ENCODE measurements around the gene RXRB. TPM values are rescaled to one million over a fixed set of nuclear protein-coding genes. Genes with fewer than 3 reads are reported as not detected.
A peak's percentile ranks its signal among the peaks of the same experiment; 100 is the strongest.

The RXRB gene
- total and polyA plus RNA-seq, 10 of the 15 experiments (the other 5 are each of a cell fraction or from before 2014, with no cell fraction given), result 0.71 to 35.0 (median 20.4) TPM

DNA sequence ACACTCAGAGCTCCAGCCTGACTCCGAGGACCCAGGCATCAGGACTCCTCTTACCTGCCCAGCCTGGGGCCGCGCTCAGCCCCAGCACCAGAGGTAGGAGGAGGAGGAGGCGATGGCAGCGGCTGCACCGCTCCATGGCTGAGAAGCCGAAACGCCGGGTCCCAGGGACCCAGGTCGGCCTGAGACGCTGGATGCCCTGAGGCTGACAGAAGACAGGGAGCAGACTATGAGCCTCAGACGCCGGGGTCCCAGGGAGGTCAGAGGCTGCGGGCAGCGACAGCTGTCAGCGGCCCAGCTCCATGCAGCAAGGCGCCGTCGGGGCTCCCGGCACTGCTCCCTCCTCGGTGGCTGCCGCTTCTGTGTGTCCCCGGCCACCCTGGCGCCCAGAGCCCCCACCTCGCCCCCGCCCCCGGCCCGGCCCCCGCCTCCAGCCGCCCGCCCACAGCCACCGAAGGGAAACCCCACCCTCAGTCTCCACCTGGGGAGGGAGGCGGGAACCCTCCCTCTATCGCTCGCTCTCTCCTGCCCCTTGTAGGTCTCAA, 8.3 kb downstream of the RXRB start, which contains the start of gene COL11A2:
COL11A2 (minus strand) TSS at position 363 of the 542 bp plus-strand sequence; CDS start at position 136, 227 bp downstream.
- ChIA-PET POLR2A (no interaction called here), SMC1A (ENCODE audit: uncharacterized antibody, unreplicated experiment) (no interaction called here), RAD21 (ENCODE audit: unreplicated experiment) (no interaction called here), CTCF (no interaction called here)
- Histone ChIP-seq H3K9me3 (replicated peaks; ENCODE audit: control insufficient read depth, insufficient read depth, low read length) (no peaks in the 10 kb centered on the region), H2AFZ (ENCODE audit: control insufficient read depth, low read depth, low read length) (no peak within 1 kb of the TSS), H3K27me3 (replicated peaks in 1 of 2; ENCODE audit: control insufficient read depth in 2 of 2, insufficient read depth in 2 of 2, low read length in 1 of 2) (peaks cover 2 to 5% of the 10 kb centered on the region in 2 experiments), H3K4me3 (no peak within 1 kb of the TSS), H3K4me2 (ENCODE audit: control insufficient read depth, insufficient read depth) (0 out of 2 replicates have a peak within 1 kb of the TSS, but pooled peaks have one; percentile 33), H3K27ac (ENCODE audit: control insufficient read depth, insufficient read depth) (no peak within 1 kb of the TSS), H3K79me2 (ENCODE audit: control insufficient read depth, insufficient read depth, low read length) (no peaks in the 10 kb centered on the region), H3K9ac (ENCODE audit: control insufficient read depth, insufficient read depth, low read length) (no peak within 1 kb of the TSS), H3K4me1 (ENCODE audit: control insufficient read depth, insufficient read depth, low read length) (0 out of 2 replicates have a peak, but pooled peaks cover under 1% of the 10 kb centered on the region), H4K20me1 (ENCODE audit: control insufficient read depth, insufficient read depth) (no peaks in the 10 kb centered on the region), H3K36me3 (ENCODE audit: control insufficient read depth in 2 of 2, insufficient read depth in 2 of 2, low read length in 1 of 2) (peaks cover 11 to 20% of the 10 kb centered on the region in 2 experiments)
- BruUV-seq (replicated peaks), result no TSS peak
- no peak for DNase-seq (ENCODE audit: low read depth, low spot score)
- in situ Hi-C loops (cut with MboI), result no loop called here
- TF ChIP-seq MXI1 (IDR thresholded peaks at IDR 0.05; ENCODE audit: low read depth, low read length) (no peak), TCF12 (IDR thresholded peaks at IDR 0.05; ENCODE audit: low read depth, low read length) (no peak), PAX8 (IDR thresholded peaks at IDR 0.05) (no peak), SREBF2 (IDR thresholded peaks at IDR 0.05; ENCODE audit: low read length) (no peak)
- 3% methylated on average over 21 of the region's 35 CpGs for WGBS (ENCODE audit: insufficient coverage, insufficient replicate concordance, low lambda C conversion rate, missing lambda C conversion rate)
- FAIRE-seq, result no peak
- peak; percentile 50 for ATAC-seq
- intact Hi-C loops (cut with micrococcal nuclease; ENCODE audit: unreplicated experiment), result no loop called here

DNA sequence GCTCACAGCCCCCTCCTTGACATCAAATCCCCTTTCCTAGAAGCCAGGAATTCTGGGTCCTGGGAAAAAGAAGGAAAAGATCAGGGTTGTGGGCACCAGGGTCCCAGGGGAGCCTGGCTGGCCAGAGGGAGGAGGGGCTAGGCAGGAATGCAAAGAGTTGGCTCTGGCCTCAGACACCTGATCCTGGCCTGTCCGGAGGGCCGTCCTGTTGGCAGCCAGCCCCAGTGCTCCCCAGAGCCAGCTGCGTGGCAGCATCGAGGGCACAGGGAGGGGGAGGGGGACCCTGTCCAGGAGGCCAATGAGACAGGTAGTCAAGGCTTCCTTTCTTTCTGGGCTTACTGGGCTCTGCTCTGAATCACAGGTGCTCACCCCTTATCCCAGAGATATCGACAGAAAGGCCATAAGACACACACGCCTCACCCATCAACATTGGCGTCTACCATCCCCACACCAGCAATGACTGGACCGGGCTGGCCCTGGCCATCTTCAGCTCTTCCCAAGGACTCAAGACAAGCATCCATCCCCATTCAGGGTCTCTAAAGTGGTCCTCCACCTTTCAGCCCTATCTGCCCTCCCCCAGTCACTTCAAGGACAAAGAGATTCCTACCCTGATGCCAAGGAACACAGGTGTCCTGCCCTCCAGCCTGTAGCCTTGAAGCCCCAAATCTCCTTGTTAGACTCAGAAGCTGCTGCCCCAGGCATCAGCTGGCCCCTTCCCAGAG, 8.9 kb downstream of the RXRB start:
- no peaks in the 10 kb centered on the region for H3K4me1 ChIP-seq (ENCODE audit: control insufficient read depth, insufficient read depth, low read length)
- H3K27ac ChIP-seq (ENCODE audit: control insufficient read depth, insufficient read depth), result no peak overlapping the region
- H3K4me2 ChIP-seq (ENCODE audit: control insufficient read depth, insufficient read depth), result no peak overlapping the region
- H3K9ac ChIP-seq (ENCODE audit: control insufficient read depth, insufficient read depth, low read length), result no peak overlapping the region
- POLR2A ChIA-PET, result no interaction called here
- H3K27me3 ChIP-seq (replicated peaks in 1 of 2; ENCODE audit: control insufficient read depth in 2 of 2, insufficient read depth in 2 of 2, low read length in 1 of 2), result peaks cover 2 to 5% of the 10 kb centered on the region in 2 experiments
- in situ Hi-C loops (cut with MboI) (no loop called here), intact Hi-C loops (cut with micrococcal nuclease; ENCODE audit: unreplicated experiment) (no loop called here)
- SMC1A ChIA-PET (ENCODE audit: uncharacterized antibody, unreplicated experiment), result no interaction called here
- H4K20me1 ChIP-seq (ENCODE audit: control insufficient read depth, insufficient read depth), result no peaks in the 10 kb centered on the region
- no TSS peak for BruUV-seq (replicated peaks)
- H3K36me3 ChIP-seq (ENCODE audit: control insufficient read depth in 2 of 2, insufficient read depth in 2 of 2, low read length in 1 of 2), result peaks cover 11 to 18% of the 10 kb centered on the region in 2 experiments
- RAD21 ChIA-PET (ENCODE audit: unreplicated experiment), result no interaction called here
- no peak for DNase-seq (ENCODE audit: low read depth, low spot score)
- no peak; the same call in 1 of the 3 replicates for ATAC-seq
- H3K9me3 ChIP-seq (replicated peaks; ENCODE audit: control insufficient read depth, insufficient read depth, low read length), result no peaks in the 10 kb centered on the region
- no peak overlapping the region for H3K4me3 ChIP-seq
- no peaks in the 10 kb centered on the region for H3K79me2 ChIP-seq (ENCODE audit: control insufficient read depth, insufficient read depth, low read length)
- CTCF ChIA-PET, result no interaction called here
- FAIRE-seq, result no peak
- 74% methylated on average over 8 of the region's 8 CpGs for WGBS (ENCODE audit: insufficient coverage, insufficient replicate concordance, low lambda C conversion rate, missing lambda C conversion rate)
- TF ChIP-seq TBL1XR1 (IDR thresholded peaks at IDR 0.05; ENCODE audit: low read depth, low read length), result no peak
- no peak for TF ChIP-seq IKZF1 (conservative IDR thresholded peaks at IDR 0.05)
- no peak for TF ChIP-seq ZNF217 (IDR thresholded peaks at IDR 0.05)
- no peak for TF ChIP-seq RAD51 (IDR thresholded peaks at IDR 0.05)
- TF ChIP-seq MXI1 (IDR thresholded peaks at IDR 0.05; ENCODE audit: low read depth, low read length), result no peak
- TF ChIP-seq, protein P1, sequence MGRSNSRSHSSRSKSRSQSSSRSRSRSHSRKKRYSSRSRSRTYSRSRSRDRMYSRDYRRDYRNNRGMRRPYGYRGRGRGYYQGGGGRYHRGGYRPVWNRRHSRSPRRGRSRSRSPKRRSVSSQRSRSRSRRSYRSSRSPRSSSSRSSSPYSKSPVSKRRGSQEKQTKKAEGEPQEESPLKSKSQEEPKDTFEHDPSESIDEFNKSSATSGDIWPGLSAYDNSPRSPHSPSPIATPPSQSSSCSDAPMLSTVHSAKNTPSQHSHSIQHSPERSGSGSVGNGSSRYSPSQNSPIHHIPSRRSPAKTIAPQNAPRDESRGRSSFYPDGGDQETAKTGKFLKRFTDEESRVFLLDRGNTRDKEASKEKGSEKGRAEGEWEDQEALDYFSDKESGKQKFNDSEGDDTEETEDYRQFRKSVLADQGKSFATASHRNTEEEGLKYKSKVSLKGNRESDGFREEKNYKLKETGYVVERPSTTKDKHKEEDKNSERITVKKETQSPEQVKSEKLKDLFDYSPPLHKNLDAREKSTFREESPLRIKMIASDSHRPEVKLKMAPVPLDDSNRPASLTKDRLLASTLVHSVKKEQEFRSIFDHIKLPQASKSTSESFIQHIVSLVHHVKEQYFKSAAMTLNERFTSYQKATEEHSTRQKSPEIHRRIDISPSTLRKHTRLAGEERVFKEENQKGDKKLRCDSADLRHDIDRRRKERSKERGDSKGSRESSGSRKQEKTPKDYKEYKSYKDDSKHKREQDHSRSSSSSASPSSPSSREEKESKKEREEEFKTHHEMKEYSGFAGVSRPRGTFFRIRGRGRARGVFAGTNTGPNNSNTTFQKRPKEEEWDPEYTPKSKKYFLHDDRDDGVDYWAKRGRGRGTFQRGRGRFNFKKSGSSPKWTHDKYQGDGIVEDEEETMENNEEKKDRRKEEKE (IDR thresholded peaks at IDR 0.05), result no peak
- no peak overlapping the region for H2AFZ ChIP-seq (ENCODE audit: control insufficient read depth, low read depth, low read length)

All from GM12878 (cell line).